Endometrium (tissue), 2 donors: ENCODE results near the gene B3GNT3.
"Not testable (repeated sequence)": the region's sequence is repeated elsewhere in the genome, so short reads cannot be mapped to it uniquely, and the experiment has no call there.

Experiments
- FAIRE-seq: peaks from 2 replicates; lab custom pipeline; 2012; peaks lifted over from hg19 to GRCh38; lab: Jason Lieb, UNC
- donor health status: control.
- donor health status: control.

B3GNT3 gene

GRCh38 chr19:17767559-17767958 lies 27.4 kb upstream of the B3GNT3 start:
- no peak for FAIRE-seq

DNA sequence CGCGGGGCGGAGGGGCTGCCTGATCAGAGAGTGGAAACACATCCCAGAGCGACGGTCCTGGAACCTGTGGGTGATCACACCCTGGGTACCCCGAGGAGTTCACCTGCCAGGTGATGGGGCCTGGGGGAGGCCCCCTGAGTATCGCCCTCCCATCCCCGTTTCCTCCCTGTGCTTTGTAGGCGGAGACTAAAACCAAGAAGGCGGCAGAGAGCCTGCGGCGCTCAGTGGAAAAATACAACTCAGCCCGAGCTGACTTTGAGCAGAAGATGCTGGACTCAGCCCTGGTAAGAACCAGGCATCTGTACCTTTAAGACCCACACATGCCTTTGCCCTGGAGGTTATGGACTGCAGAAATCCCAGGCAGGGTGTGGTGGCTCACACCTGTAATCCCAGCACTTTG lies 24.3 kb upstream of the B3GNT3 start:
- no peak for FAIRE-seq

DNA sequence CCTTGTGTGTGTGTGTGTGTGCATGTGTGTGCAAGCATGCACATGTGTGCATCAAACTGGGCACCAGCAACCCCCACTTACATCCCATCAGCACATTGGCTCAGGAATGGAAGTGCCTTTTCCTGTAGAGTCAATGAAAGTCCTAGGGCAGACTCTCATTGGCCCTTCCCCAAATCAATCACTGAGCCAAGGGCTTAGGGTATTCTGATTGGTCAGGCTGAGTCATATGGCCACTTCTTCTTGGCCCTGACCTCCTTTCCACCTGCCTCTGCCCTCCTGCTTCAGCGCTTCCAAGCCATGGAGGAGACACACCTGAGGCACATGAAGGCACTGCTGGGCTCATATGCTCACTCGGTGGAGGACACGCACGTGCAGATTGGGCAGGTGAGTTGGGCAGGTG lies 22.8 kb upstream of the B3GNT3 start:
- no peak for FAIRE-seq

DNA sequence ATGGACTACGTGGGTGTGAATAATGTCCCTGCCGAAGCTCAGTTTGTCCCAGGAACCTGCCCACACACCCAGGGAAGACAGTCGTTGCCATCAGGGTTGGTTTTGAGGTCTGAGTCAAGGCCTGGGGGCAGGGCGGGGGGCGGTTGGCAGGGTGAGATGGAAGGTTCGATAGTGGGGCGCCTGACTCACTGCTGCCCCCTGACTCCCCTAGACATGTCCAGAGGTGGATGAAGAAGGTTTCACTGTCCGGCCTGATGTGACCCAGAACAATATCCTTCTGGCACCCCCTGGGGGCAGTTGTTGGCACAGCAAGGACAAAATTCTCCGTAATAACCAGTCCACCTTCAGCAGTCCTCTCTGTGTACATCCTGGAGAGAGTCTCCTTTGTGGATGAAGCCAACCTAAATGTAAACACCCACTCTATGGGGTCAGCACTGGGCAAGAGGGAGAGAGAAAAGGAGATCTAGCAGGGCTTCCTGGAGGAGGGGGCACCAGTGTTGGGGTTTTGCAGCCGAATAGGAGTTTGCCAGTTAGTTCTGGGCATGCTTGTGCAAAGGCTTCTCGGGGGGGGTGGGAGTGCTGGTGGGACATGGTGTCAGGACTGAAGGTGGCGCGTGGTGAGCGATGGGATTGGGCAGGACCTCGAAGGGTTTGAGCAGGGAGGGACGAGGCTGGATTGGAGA lies 19.6 kb upstream of the B3GNT3 start:
- no peak for FAIRE-seq

DNA sequence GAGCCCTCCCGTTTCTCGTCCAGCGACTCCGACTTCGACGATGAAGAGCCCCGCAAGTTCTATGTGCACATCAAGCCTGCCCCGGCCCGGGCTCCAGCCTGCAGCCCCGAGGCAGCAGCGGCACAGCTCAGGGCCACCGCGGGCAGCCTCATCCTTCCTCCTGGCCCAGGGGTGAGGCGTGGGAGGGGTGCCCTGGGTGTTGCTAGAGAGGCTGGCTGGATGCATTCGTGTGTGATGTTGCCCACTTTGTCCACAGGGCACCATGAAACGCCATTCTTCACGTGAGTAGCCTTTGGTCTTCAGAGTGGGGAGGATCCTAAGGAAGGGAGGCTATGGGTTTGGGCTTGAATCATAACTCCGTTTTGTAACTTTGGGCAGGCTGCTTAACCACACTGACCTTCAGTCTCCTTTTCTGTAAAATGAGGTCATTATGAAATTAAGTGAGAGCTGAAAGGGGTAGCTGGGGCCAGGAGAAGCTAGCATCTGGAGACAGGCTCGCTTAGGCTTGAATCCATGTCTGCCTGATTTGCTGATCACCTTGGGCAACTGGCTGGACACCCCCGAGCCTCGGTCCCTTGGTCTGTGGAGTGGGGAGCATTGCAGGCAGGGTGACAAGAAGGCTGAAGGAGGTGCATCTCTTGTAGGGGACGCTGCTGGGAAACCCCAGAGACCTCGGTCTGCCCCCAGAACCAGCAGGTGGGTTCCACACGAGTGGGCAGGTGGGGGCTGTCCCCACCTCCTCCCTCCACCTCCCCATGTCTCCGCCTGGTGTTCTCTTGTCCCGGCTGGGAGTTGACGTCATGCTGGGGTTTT lies 18.7 kb upstream of the B3GNT3 start:
- FAIRE-seq = no peak

- FAIRE-seq = not testable (repeated sequence)
These were observed 17.1 kb upstream of the B3GNT3 start for GRCh38 chr19:17777840-17778239.

DNA sequence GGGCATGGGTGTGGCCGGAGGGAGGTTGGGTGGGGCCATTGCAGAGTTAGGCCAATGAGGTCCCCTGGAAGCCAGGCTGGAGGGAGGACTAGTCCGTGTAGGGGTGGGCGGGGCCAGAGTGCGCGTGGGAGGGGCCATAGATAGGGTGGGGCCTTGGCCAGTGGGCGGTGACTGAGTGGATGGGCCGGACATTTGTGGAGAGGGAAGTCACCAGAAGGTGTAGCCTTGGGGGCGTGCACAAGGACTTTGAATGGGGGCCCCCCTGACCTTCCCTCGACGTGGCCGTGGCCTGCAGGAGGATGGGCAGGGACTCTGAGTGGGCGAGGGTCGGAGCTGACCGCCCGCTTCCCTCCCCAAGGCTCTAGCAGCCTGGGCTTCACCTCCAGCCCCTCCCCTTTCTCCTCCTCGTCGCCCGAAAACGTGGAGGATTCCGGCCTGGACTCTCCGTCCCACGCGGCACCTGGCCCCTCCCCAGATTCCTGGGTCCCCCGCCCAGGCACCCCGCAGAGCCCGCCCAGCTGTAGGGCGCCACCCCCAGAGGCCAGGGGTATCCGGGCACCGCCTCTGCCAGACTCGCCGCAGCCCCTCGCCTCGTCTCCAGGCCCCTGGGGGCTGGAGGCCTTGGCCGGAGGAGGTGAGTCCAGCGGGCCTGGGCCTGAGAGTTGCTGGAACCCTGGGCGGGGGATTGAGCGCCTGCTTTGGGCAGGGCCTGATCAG lies 16.5 kb upstream of the B3GNT3 start:
- no peak for FAIRE-seq

- FAIRE-seq = no peak
These were observed 15.7 kb upstream of the B3GNT3 start for GRCh38 chr19:17778968-17779929.

- FAIRE-seq = no peak
These were observed 14.2 kb upstream of the B3GNT3 start for GRCh38 chr19:17780781-17781180.

GRCh38 chr19:17783721-17784120 lies 11.2 kb upstream of the B3GNT3 start:
- FAIRE-seq = not testable (repeated sequence)

DNA sequence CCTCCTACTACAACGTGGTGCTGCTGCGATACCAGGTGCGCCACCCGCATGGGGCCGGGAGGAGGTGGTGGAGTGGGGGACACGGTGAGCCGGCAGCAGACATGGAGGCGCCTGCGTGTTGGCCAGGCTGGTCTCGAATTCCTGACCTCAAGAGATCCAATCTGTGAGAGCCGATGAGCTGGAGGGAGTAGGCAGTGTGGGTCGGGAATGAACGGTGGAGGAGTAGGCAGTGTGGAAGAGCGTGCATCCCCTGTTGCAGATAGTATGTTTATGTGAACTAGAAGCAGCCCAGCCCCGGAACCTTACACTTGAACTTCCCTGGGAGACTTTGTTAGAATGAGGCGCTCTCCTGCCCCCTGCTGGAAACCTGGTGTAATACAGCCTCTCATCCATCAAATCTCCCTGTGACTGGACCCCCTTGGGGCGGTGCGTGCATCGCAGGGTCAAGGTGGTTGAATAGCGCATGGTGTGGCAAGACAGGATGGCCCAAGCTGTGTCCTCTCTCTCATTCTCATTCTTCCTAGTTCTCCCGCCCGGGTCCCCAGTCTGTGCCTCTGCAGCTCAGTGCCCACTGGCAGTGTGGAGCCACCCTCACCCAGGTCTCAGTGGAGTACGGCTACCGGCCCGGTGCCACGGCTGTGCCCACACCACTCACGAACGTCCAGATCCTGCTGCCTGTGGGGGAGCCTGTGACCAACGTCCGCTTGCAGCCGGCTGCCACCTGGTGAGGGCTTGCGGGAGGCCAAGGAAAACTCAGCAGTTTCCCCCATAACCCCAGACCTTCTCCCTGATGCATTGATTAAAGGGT lies 10.5 kb upstream of the B3GNT3 start:
- FAIRE-seq = no peak

- no peak for FAIRE-seq
These were observed 7.5 kb upstream of the B3GNT3 start for GRCh38 chr19:17787274-17787913.

DNA sequence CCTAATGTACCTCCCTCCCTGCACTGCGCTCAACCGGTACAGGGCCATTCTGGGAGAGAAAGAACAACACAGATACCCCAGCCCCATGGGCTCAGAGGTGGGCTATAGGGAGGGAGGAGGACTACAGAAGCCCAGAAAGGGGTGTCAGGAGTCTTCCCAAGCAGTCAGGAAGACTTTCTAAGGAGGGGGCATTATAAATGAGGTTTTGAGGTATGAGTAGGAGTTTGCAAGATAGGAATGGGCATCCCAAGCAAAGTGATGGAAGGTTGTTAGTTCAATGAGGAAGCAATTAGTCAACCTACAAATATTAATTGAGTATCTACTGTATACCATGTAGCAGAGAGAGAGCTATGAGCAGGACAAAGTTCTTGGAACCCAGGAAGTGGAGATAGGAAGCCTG lies 6.3 kb upstream of the B3GNT3 start:
- no peak for FAIRE-seq

DNA sequence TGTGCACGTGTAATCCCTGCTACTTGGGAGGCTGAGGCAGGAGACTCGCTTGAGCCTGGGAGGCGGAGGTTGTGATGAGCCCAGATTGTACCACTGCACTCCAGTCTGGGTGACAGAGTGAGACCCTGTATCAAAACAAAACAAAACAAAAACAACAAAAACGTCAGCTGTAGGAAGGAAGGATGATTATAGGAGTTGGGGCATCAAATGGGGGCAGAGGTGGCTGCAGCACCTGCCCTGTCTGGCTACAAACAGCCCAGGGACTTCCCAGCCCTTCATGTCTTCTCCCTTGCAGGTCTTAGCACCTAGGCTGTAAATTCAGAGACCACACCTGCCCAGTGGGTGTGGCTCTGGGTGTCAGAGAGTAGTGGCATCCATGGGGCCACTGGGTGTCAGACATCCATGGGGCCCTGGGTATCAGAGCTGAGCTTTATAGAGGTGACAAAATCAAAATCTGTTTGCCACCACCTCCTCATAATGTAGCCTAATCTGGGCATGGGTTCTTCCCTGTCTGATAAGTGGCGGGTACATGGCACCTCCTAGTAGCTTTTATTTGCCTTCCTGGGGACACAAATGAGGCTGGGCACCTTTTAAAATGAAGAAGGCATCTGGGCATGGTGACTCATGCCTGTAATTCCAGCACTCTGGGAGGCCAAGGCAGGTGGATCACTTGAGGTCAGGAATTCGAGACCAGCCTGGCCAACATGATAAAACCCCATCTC lies 4.7 kb upstream of the B3GNT3 start:
- no peak for FAIRE-seq

DNA sequence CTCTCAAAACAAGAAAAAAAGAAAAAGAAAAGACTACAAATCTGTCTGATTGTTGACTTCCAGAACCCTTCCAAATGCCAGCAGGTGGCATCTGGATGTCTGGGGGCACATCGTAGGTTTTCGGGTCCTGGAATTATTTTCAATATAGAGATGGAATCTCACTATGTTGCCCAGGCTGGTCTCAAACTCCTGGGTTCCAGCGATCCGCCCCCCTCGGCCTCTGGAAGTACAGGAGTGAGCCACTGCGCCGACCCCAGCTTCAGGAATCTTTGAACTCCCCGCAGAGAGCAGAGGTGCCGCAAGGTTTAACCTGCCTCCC lies 567 bp upstream of the B3GNT3 start:
- no peak for FAIRE-seq

GRCh38 chr19:17795495-17795856 lies 538 bp downstream of the B3GNT3 start:
- FAIRE-seq = no peak

DNA sequence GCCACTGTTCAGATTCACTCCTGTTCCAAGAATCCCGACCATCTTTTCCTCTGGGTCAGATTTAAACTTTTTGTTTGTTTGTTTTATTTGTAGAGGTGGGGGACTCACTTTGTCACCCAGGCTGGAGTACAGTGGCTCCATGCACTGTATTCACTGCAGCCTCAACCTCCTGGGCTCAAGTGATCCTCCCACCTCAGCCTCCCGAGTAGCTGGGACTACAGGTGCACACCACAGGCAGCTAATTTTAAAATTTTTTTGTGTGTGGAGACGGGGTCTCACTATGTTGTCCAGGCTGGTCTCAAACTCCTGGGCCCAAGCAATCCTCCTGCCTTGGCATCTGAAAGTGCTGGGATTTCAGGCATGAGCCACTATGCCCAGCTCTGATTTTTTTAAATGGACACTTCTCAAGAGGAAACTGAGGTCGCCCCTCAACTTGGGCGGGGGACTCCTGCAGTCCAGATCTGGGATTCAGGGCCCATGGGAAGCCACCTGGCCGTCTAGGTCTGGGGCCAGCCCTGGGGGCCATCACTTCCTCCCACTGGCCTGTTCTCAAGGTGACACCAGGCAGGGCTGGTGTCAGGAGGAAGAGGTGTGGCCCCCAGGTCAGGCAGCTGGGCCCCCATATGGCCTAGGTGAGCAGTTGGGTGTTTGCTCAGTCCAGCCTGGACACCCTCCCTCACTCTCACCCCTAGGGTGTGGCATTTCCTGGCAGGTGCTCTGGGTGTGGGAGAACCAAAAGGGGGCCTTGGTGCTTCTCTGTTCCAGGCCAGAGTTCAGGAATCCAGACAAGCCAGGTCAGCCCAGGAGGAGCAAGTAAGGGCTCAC lies 1.3 kb downstream of the B3GNT3 start:
- no peak for FAIRE-seq

DNA sequence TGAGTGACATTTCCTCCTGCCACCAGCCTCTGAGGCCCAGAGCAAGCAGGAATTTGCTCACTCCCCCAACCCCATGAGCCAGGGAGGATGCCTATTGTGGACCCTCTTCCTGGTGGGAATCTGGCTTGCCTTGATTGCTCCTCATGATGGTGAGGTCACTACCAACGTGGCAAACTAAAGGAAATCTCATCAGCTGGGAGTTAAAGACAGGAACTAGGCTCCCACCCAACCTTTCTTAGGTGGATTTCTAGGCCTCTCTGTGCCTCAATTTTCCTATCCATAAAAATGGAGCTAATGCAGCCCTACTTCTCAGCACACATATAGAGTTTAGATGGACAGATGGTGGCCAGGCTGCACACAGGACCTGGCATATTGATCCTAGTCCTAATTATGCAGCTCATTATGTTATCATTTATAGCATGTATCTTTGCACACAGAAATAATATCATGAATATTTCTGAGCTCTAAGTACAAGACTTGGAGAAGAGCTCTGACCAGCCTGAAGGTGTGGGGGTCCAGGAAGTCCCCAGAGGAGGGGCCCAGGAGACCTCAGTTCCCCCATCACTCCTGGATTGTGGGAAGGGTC lies 2.0 kb downstream of the B3GNT3 start:
- FAIRE-seq = no peak
